ENCODE measurements around the gene SURF1.

SURF1 gene

GRCh38 chr9:133307301-133307700 lies 49.0 kb downstream of the SURF1 start:
- H3K4me1 ChIP-seq (ENCODE audit: insufficient read depth, low read length, severe bottlenecking) = no peaks in the 10 kb centered on the region
- no peak overlapping the region for H2AFZ ChIP-seq (ENCODE audit: low read length)
- no peak overlapping the region for H3K9ac ChIP-seq (ENCODE audit: low read length)
- no peaks in the 10 kb centered on the region for H4K20me1 ChIP-seq (ENCODE audit: insufficient read depth, low read length)
- peaks cover 14% of the 10 kb centered on the region; the same call in 1 of the 2 replicates for H3K27me3 ChIP-seq (ENCODE audit: insufficient read depth, low read length)
- no peaks in the 10 kb centered on the region for H3K9me2 ChIP-seq (ENCODE audit: low read depth, low read length)
- no peak overlapping the region for H3K4me2 ChIP-seq (ENCODE audit: low read length)
- H3K4me3 ChIP-seq (ENCODE audit: low read depth, low read length, poor library complexity, severe bottlenecking) = no peak overlapping the region
- no peaks in the 10 kb centered on the region for H3K36me3 ChIP-seq (ENCODE audit: insufficient read depth, low read length)
- no peaks in the 10 kb centered on the region for H3K79me2 ChIP-seq (ENCODE audit: insufficient read depth, low read length)
- no peaks in the 10 kb centered on the region for H3F3A ChIP-seq (ENCODE audit: insufficient read depth, low read length)
- TF ChIP-seq EZH2 (IDR thresholded peaks at IDR 0.05; ENCODE audit: borderline replicate concordance, low read length) (no peak), CTCF (IDR thresholded peaks at IDR 0.05; ENCODE audit: low read length) (no peak)
- no peaks in the 10 kb centered on the region for H3K9me3 ChIP-seq (ENCODE audit: low read length)
- H3K27ac ChIP-seq (ENCODE audit: low read depth, low read length, poor library complexity, severe bottlenecking) = no peak overlapping the region

- H4K20me1 ChIP-seq (ENCODE audit: insufficient read depth, low read length) = no peaks in the 10 kb centered on the region
Observed at GRCh38 chr9:133306242-133307204, 49.8 kb downstream of the SURF1 start.

GRCh38 chr9:133305731-133306130 lies 50.6 kb downstream of the SURF1 start:
- Histone ChIP-seq H2AFZ (ENCODE audit: low read length) (no peak overlapping the region), H3F3A (ENCODE audit: insufficient read depth, low read length) (no peaks in the 10 kb centered on the region), H4K20me1 (ENCODE audit: insufficient read depth, low read length) (no peaks in the 10 kb centered on the region), H3K4me2 (ENCODE audit: low read length) (no peak overlapping the region), H3K9me3 (ENCODE audit: low read length) (no peaks in the 10 kb centered on the region), H3K4me1 (ENCODE audit: insufficient read depth, low read length, severe bottlenecking) (no peaks in the 10 kb centered on the region), H3K4me3 (ENCODE audit: low read depth, low read length, poor library complexity, severe bottlenecking) (no peak overlapping the region), H3K9ac (ENCODE audit: low read length) (no peak overlapping the region), H3K27ac (ENCODE audit: low read depth, low read length, poor library complexity, severe bottlenecking) (no peak overlapping the region), H3K36me3 (ENCODE audit: insufficient read depth, low read length) (no peaks in the 10 kb centered on the region), H3K79me2 (ENCODE audit: insufficient read depth, low read length) (no peaks in the 10 kb centered on the region), H3K27me3 (ENCODE audit: insufficient read depth, low read length) (peaks cover 14% of the 10 kb centered on the region; the same call in 1 of the 2 replicates), H3K9me2 (ENCODE audit: low read depth, low read length) (no peaks in the 10 kb centered on the region)
- TF ChIP-seq EZH2 (IDR thresholded peaks at IDR 0.05; ENCODE audit: borderline replicate concordance, low read length) (no peak), CTCF (IDR thresholded peaks at IDR 0.05; ENCODE audit: low read length) (no peak)

More at GRCh38 chr9:133306242-133307204, 49.8 kb downstream of the SURF1 start:
- peaks cover 14% of the 10 kb centered on the region; the same call in 1 of the 2 replicates for H3K27me3 ChIP-seq (ENCODE audit: insufficient read depth, low read length)
- H3F3A ChIP-seq (ENCODE audit: insufficient read depth, low read length) = no peaks in the 10 kb centered on the region
- no peak overlapping the region for H3K27ac ChIP-seq (ENCODE audit: low read depth, low read length, poor library complexity, severe bottlenecking)
- no peak overlapping the region for H2AFZ ChIP-seq (ENCODE audit: low read length)
- no peaks in the 10 kb centered on the region for H3K36me3 ChIP-seq (ENCODE audit: insufficient read depth, low read length)
- no peaks in the 10 kb centered on the region for H3K79me2 ChIP-seq (ENCODE audit: insufficient read depth, low read length)
- no peaks in the 10 kb centered on the region for H3K9me2 ChIP-seq (ENCODE audit: low read depth, low read length)
- TF ChIP-seq EZH2 (IDR thresholded peaks at IDR 0.05; ENCODE audit: borderline replicate concordance, low read length) (no peak), CTCF (IDR thresholded peaks at IDR 0.05; ENCODE audit: low read length) (no peak)
- H3K9me3 ChIP-seq (ENCODE audit: low read length) = no peaks in the 10 kb centered on the region
- H3K4me2 ChIP-seq (ENCODE audit: low read length) = no peak overlapping the region
- H3K9ac ChIP-seq (ENCODE audit: low read length) = no peak overlapping the region
- no peak overlapping the region for H3K4me3 ChIP-seq (ENCODE audit: low read depth, low read length, poor library complexity, severe bottlenecking)
- no peaks in the 10 kb centered on the region for H3K4me1 ChIP-seq (ENCODE audit: insufficient read depth, low read length, severe bottlenecking)

Measured in OCI-LY1 (cell line).